ENCODE results near the gene NALCN.

NALCN gene

GRCh38 chr13:101146101-101146898 is 270.0 kb downstream of the NALCN start:
- DNase-seq (ENCODE audit: extremely low spot score, insufficient read length, low read depth) (no peak), FAIRE-seq (no peak)

- FAIRE-seq (peak; percentile 35), DNase-seq (ENCODE audit: extremely low spot score, insufficient read length, low read depth) (no peak)
These were observed 271.4 kb downstream of the NALCN start for GRCh38 chr13:101144808-101145419.

- DNase-seq (ENCODE audit: extremely low spot score, insufficient read length, low read depth) (no peak), FAIRE-seq (no peak)
These were observed 275.4 kb downstream of the NALCN start for GRCh38 chr13:101140936-101141335.

GRCh38 chr13:101140087-101140770 is 276.1 kb downstream of the NALCN start:
- no peak for DNase-seq (ENCODE audit: extremely low spot score, insufficient read length, low read depth)
- no peak for FAIRE-seq

GRCh38 chr13:101139081-101139480 is 277.2 kb downstream of the NALCN start:
- DNase-seq (ENCODE audit: extremely low spot score, insufficient read length, low read depth) (no peak), FAIRE-seq (no peak)

GRCh38 chr13:101127741-101128353 is 288.5 kb downstream of the NALCN start:
- peak; percentile 82 for FAIRE-seq
- DNase-seq (ENCODE audit: extremely low spot score, insufficient read length, low read depth), result peak; percentile 9

- FAIRE-seq, result no peak
- no peak for DNase-seq (ENCODE audit: extremely low spot score, insufficient read length, low read depth)
These were observed 293.3 kb downstream of the NALCN start for GRCh38 chr13:101123028-101123427.

GRCh38 chr13:101121608-101122007 is 294.7 kb downstream of the NALCN start:
- FAIRE-seq, result no peak
- no peak for DNase-seq (ENCODE audit: extremely low spot score, insufficient read length, low read depth)

GRCh38 chr13:101120007-101120406 is 296.3 kb downstream of the NALCN start:
- no peak for FAIRE-seq

GRCh38 chr13:101116826-101117225 is 299.5 kb downstream of the NALCN start:
- DNase-seq (ENCODE audit: extremely low spot score, insufficient read length, low read depth) (no peak), FAIRE-seq (no peak)

More at GRCh38 chr13:101120007-101120406, 296.3 kb downstream of the NALCN start:
- DNase-seq (ENCODE audit: extremely low spot score, insufficient read length, low read depth), result no peak

GRCh38 chr13:101116341-101116740 is 300.0 kb downstream of the NALCN start:
- no peak for DNase-seq (ENCODE audit: extremely low spot score, insufficient read length, low read depth)
- no peak for FAIRE-seq

- DNase-seq (ENCODE audit: extremely low spot score, insufficient read length, low read depth) (no peak), FAIRE-seq (no peak)
These were observed 300.5 kb downstream of the NALCN start for GRCh38 chr13:101115762-101116171.

- no peak for DNase-seq (ENCODE audit: extremely low spot score, insufficient read length, low read depth)
- FAIRE-seq, result no peak
These were observed 304.4 kb downstream of the NALCN start for GRCh38 chr13:101111894-101112293.

- DNase-seq (ENCODE audit: extremely low spot score, insufficient read length, low read depth), result no peak
- FAIRE-seq, result no peak
These were observed 307.3 kb downstream of the NALCN start for GRCh38 chr13:101109005-101109404.

GRCh38 chr13:101098873-101099272 is 317.4 kb downstream of the NALCN start:
- FAIRE-seq, result no peak
- DNase-seq (ENCODE audit: extremely low spot score, insufficient read length, low read depth), result no peak

GRCh38 chr13:101092985-101093384 is 323.3 kb downstream of the NALCN start:
- DNase-seq (ENCODE audit: extremely low spot score, insufficient read length, low read depth) (no peak), FAIRE-seq (no peak)

GRCh38 chr13:101090287-101090686 is 326.0 kb downstream of the NALCN start:
- no peak for FAIRE-seq
- DNase-seq (ENCODE audit: extremely low spot score, insufficient read length, low read depth), result no peak

- FAIRE-seq (no peak), DNase-seq (ENCODE audit: extremely low spot score, insufficient read length, low read depth) (no peak)
These were observed 330.8 kb downstream of the NALCN start for GRCh38 chr13:101085551-101085950.

- FAIRE-seq, result no peak
These were observed 333.9 kb downstream of the NALCN start for GRCh38 chr13:101082441-101082840.

GRCh38 chr13:101080616-101081015 is 335.7 kb downstream of the NALCN start:
- no peak for DNase-seq (ENCODE audit: extremely low spot score, insufficient read length, low read depth)
- FAIRE-seq, result no peak

More at GRCh38 chr13:101082441-101082840, 333.9 kb downstream of the NALCN start:
- DNase-seq (ENCODE audit: extremely low spot score, insufficient read length, low read depth), result no peak
